GM19238 (cell line): ENCODE measurements around the gene CIPC.
A peak's percentile ranks its signal among the peaks of the same experiment; 100 is the strongest.

Experiments used
- DNase-seq: peaks from one replicate; pipeline ENCODE4 v3.0.0; 2011; ENCODE audit warnings: low spot score; ENCODE audit not compliant: insufficient read length

The CIPC gene

DNA sequence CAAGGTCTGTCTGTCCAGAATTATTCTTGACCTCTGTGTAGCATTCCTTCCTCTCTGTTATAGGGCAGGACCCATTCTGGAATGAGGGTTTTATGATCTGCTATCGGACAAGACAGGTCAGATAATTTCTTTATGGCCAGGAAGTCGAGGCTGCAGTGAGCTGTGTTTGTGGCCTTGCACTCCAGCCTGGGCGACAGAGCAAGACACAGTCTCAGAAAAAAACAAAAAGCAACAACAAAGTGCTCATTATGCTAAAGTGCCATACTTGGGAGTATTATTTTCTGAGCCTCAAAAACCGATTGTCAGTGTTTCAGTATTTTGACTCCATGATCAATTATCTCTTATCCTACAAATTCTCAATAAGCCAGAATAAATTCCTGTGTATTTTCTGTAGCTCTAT lies 4.1 kb downstream of the CIPC start:
- DNase-seq, result no peak

DNA sequence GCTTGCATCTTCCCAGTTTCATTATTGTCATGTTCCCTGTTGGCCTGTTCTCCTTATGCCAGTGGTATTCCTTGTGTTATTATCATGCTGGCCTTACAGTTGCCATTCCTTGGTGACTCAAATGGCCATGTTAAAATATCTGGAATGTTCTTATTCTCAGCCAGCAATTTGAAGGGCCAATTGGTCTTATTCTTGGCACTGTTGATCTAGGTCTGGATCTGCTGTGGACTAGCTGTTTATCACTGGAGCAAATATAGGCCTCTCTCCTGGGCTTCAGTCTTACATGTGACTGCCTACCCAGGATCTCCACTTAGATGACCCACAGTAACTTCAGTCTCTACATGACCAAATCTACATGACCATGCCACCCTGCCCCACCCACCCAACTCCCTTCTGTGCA lies 5.4 kb downstream of the CIPC start:
- DNase-seq, result no peak

DNA sequence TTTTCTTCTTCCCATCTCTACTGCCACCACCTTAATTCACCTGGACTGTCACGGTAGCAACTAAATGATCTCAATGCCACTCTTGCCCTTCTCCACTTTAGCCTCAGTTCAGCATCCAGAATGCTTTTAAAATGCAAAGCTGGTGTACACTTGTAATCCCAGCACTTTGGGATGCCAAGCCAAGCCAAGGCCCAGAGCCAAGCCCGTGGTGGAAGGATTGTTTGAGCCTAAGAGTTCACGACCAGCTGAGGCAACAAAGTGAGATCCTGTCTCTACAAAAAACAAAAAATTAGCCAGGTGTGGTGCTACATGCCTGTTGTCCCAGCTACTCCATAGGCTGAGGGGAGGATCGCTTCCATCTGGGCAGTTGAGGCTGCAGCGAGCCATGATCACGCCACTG lies 5.9 kb downstream of the CIPC start:
- no peak for DNase-seq

DNA sequence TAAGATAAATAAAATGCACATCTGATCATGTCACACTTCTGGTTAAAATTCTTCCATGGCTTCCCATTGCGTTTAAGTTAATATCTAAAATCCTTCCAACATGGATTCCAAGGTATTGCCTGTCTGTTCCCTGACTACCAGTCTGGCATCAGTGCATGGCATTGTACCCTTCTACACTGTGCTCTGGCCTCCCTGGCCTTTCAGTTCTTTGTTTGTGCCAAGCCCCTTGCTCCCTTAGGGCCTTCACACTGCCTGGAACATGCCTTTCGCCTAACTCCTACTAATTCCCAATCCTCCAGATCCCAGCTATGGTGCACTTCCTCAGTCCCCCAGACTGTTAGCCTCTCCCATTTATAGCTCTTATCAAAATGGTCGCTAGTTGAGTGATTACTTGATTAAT lies 6.3 kb downstream of the CIPC start:
- no peak for DNase-seq

DNA sequence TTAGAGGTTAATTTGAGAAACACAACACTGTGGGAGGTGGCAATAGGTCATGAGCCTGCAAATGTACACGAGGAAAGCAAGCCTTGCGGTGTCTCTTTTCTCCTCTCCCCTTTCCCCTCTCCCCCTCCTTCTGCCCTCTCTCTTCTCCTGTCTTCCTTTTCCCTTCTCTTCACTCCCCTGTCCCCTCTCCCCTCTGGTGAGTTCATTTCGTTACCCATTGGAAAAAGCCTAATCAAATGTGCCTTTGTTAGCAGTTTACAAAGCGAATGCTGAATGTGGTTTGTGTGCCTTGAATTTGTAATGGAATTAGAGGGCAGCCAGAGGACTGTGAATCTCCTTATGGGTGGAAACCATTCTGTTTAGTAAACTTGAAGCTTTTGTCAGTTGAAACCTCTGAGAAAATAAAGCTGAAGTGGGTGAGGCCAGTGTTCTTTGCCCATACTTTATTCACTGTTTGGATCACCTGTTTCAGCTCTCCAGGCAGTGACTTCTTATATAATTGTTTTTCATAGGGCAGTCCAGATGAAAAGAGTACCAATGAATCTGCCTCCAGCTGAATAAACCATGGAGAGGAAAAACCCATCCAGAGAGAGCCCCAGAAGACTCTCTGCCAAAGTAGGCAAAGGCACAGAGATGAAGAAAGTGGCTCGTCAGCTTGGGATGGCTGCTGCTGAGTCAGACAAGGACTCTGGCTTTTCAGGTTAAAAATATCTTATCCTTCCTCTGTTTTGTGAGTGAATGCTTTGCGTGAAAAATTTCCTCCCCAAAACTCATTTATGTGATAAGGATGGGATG lies 7.3 kb downstream of the CIPC start:
- DNase-seq, result no peak

DNA sequence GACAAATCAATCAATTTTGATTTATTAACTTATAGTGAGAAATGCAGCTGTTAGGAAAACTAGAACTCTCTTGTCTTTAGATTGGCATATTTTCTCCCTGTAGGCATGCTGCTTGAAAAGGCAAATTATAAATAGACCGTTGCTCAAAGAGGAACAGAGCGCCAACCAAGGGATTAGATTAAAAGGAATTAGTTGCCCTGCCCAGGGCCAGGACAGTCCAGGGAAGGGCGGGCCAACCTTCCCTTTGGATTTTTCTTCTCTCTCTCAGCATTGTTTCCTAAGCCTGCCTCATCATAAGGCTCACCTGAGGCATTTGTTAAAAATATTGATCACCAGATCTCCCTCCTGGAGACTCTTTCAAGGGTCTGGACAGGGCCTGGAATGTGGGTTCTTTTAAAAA lies 8.6 kb downstream of the CIPC start:
- no peak for DNase-seq

DNA sequence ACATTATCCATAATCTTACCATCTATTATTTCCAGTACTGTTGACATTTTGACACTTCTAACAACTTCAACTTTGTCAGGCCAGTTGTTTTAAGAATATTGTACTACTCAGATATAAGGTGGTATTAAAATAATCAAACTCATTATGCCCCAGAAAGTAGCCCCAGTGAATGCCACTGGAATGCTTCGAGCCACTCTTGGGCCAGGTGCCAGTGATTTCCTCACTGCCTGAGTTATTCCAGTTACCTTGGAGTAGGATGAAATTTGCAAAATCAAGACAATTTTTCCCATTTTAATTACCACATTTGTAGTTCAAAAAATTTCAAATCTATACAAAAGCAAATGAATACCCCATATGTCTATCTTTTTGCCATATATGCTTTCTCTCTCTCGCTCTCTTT lies 9.2 kb downstream of the CIPC start:
- no peak for DNase-seq

DNA sequence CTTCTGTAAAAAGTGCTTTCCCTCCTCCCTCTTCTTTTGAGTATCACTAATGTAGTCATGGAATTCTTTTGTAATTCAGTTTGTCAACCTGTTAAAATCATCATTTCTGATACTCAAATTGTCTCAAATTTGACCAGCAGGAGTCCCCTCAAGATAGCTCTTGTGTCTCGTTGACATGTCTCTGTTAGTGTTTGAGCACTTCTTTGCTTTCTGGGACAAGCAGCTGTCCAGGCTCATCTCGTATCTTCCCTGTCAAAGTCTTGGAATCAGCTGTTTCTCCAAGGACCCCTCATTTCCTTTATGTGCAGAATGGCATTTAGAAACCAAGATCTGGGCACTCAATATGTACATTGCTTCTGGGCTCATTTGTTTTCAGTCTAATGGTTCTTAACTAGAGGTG lies 10.7 kb downstream of the CIPC start:
- DNase-seq, result no peak

DNA sequence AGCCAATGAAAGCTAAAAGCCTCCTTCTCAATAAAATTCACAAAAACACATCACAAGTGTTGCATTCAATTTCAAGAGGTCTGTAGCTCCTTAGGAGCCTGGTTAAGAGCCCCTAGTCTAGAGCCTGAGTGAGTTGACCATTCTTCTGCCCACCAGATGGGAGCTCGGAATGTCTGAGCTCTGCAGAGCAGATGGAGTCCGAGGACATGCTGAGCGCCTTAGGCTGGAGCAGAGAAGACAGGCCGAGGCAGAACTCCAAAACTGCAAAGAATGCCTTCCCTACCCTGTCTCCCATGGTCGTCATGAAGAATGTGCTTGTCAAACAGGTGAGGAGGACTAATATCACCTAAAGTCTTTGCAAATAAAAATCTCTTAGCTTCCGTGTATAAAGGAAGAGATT lies 11.6 kb downstream of the CIPC start:
- no peak for DNase-seq

DNA sequence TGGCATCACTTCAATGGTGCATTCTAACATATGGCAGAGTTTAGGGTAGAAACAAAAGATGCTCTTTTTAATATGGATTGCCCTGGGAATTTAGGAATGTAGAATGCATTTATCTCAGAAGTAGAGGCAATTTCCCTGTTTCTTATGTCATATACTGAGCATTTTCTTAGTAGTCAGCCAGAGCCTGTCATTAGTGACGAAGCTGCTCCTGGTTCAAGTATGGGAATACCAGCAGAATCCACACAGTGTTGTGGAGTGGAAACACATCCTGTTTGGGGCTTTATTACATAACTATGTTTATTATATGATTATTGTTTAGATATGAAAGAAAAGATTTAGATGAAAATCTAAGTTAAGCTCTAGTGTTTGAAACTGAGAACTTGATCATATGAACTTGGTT lies 12.2 kb downstream of the CIPC start:
- no peak for DNase-seq

DNA sequence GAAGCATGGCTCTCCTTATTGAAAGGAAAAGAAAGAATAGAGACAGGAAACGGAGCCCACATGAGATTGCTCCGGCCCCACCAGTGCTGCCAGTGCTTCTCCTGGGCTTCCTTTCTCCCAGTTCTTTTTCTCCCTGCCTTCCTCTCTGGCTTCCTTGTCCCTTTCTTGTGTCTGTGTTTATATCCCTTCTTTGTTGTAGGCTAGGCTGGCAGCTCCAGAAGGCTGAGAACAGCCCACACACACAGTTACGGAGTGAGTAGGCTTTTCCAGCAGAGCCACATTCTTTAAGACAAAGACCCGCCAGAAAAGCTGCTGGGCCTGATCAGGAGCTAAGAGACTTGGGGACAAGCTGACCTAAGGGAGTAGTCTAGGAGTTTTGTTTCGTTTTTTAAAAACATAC lies 13.0 kb downstream of the CIPC start:
- DNase-seq, result no peak

DNA sequence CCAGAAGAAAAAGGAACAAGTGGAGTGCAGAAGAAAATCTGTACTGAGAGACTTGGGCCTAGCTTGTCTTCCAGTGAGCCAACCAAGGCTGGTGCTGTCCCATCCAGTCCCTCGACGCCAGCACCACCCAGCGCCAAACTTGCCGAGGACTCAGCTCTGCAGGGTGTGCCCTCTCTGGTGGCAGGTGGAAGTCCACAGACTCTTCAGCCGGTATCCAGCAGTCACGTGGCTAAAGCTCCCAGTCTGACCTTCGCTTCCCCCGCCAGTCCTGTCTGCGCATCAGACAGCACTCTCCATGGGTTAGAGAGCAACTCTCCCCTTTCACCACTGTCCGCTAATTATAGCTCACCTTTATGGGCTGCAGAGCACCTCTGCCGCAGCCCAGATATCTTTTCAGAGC lies 15.6 kb downstream of the CIPC start:
- DNase-seq, result no peak

DNA sequence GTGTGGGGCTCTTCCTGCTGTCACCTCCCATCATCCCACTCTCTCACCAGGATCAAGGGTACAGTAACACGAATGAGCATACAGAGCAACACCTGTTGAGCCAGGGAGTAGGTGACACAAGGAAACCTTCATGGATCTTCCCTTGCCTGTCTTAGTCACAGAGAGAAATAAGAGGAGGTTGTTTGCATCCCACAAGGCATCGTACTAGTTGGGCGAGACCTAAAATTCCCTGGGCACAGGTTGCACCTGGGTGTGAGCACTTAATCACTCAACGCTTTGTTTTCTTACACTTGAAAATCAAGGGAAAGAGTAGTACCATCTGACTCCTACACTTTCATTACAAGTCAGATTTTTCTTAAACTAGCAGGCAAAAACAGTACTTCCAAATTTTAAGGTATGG lies 16.6 kb downstream of the CIPC start:
- DNase-seq, result no peak

DNA sequence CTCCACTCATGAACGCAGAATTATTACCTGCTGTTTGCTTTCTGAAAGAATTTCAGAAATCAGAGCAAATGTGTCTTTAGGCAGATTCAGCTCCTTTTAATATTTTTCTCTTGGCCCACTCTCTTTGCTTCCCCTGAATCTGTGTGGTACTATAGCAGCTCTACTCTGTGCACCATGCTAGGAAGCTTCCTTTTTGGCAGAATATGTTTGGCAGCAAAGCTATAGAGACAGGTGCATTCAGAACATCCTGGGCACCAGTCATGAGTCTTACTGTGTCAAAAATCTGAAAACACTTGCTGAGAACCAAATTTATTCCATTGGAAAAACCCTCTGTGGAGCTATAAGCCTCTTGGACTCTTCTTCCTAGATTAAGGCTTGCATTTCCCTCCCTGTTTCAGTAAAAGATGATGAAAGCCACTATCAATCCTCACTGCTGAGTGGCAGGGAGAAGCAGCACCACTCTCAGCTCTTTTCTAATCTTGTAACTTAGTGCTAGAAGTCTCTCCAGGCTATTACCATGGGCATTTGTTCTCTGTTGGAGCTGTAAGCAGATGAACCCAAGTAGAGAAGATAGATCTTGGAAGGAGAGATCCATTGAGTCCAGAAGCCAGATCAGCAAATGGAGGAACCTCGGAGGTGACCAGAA lies 18.2 kb downstream of the CIPC start:
- no peak for DNase-seq

DNA sequence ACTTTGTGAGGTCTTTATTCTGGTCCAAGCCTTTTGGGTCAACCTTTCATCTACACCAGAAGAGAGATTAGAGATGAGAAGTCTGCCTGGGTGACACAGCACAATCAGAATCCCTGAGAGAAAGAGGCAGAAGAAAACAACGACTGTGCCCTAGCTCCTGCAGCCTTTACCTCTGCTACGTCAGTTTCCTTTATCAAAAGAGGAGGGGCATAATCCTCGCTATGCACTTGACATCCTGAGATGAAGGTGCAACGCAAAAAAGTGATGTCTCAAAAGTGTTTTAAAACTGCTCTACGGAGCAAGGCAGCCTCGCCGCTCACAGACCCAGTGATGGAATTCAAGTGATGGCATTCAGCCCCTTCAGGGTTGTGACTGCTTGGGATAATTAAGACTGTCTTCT lies 21.8 kb downstream of the CIPC start:
- DNase-seq, result no peak

DNA sequence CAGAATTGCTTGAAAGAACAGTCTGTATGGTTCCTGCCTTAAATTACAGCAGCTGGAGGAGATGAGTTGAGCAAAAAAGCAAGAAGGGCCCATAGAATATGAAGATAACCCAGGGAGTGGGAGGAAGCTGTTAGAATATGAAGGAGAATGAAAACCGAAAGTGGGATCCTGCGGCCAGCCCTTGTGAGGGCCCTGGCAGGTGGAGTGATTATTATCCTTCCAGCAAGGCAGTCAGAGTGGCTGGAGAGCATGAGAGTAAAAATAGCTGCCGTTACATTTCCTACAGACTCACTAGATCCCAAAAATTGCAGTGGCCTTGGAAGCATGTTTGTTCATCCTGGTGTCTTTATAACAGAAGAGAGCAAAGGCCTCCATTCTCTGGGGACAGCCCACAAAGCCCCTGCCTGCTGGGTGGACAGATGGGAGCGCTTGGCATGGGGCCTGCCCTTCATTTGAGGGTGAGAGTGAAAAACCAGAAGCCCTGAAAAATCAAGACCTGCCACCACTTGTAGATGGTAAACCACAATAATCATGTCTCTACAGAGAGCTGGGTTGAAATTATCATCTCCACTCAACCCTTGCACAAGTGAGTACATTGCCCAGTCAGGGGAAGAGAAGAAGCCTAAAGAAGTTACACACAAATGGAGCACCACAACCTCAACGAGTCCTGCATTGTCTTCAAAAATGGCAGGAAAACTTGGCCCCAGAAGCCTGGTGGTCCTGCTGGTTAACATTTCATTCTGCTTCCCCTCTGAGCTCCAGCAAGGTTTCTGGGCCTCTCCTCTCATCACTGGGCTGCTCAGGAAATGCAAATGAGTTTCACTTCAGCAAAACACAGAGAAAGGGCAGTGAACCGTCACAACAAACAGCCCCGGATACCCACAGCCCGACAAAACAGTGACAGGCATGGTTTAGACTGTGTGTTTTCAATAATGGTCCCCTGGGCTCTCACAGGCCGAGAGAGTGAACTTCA lies 23.0 kb downstream of the CIPC start:
- peak; percentile 72 for DNase-seq

DNA sequence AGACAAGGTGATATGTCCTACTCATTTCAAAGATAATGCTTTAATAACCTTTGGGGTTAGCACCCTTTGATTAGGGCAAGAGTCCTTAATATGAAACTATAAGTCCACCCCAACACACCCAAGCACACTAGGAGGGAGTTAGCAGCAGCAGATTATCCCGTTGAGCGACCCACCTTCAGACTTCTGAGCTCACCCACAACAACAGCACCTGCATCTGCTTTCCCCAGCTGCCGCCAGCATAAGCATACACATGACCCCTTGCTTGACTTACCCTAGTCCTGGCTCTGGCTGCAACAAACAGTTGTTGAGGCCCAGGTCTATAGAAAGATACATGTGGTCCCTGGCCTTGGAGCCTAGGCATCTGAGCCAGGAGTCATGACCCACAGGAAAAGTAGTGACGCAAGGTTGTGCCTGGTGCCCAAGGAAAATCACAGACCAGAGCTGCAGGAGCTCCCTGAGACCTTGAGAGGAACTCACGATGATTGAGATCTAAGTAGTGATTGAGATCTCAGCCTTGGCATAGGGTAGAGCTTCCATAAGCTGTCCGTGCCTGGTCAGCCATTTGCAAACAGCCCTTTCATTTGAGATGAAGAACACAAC lies 24.6 kb downstream of the CIPC start:
- no peak for DNase-seq

DNA sequence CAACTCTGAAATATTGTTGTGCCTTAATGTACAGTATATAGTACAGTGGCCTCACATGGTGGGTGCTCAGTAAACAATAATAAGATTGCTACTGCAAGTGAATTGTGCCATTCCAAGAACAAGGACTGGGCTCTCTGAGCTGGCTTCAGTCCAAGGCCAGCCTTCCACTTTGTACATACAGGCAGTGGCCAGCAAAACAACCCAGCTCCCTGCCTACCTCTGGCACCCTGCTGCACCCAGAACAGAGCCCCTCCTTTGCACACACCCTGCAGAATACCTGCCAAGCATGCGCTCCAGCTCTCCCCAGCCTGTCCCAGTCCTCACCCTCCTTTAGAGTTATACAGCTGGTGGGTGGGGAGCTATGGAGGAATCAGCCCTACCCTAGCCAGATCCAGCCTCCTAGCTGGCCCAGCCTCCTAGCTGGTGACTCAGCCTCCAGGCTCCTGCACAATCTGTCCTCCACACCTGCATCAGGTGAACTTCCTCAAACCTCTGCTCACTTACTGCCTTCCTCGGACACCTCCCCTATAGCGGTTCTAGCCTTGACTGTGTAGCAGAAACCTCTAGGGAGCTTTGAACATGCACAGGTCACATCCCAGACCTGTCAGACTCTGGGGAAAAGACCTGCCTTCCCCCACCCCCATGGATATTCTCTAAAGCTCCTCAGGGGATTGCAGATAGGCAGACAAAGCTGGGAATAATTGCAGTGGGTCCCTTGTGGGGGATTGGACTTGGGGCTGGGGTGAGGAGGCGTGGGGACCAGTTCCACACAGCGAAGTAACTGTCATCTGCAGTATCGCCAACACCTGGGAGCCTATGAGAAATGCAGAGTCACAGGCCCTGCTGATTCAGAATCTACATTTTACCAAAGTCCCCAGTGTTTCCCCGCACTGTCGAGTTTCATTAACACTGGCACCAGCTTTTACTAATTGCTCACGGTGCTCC lies 25.6 kb downstream of the CIPC start:
- DNase-seq, result no peak

DNA sequence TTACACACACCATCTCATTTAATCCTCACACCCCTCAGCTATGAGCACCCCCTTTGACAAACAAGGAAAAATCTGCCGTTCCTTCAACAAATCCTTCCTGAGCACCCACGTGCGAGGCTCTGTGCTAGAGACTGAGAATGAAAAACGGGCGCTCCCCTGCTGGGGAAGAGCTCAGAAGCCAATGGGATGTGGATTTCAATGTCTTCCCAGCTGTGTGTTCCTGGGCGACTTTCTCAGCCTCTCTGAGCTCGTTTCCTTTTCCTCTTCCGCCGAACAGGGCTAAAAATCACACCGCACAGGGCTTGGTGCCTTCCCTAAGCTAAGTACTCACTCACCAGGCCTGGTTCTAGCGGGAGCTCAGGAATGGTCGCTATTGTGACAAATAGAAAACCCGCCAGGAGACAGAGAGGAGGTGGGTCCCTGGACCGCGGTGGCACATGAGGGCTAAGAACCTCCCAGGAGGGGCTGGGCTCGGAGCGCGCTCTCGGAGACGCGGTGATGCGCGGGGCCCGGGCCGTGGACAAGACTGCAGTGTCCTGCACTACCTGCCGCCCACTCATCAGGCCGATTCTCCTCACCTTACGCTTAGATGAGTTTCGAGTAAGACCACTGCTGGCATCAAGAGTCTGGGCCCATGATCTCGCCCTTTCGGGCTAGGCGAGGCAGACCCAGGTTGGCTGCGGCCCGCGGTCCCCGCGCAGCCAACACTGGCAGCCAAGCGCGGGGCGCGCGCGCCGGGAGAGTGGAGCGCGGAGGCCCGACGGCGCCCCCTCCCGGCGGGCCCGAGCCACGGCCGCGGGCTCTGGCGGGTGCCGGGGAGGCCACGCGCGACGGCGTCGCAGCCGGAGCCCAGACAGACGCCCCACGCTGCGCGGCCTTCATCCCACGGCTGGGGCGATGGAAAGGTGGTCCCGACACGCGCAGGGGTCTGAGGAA lies 26.6 kb downstream of the CIPC start:
- DNase-seq, result peak; percentile 52
